Thyroid gland (tissue), 4 donors: ENCODE data around the gene NELL2. TPM values are rescaled to one million over a fixed set of nuclear protein-coding genes. Genes with fewer than 3 reads are reported as not detected.

ENCODE experiments used
- DNase-seq, 2 donors: peaks; one replicate each; pipeline ENCODE4 v3.0.0-alpha.2; 2019
- H3K27ac ChIP-seq, 3 donors: fragments of 200-600 bp; sonication (generic); 1 replicate in 2 of 3; 2 replicates in 1 of 3; pipeline ENCODE4 v1.5.1; 2016 to 2019; ENCODE audit warnings: mild to moderate bottlenecking in 1 of 3, moderate library complexity in 1 of 3
- H3K27me3 ChIP-seq: fragments of 200-600 bp; sonication (generic); one replicate; pipeline ENCODE4 v1.5.1; 2019
- H3K36me3 ChIP-seq, 2 donors: fragments of 200-600 bp; sonication (generic); one replicate each; pipeline ENCODE4 v1.5.1; 2016 to 2019
- H3K4me1 ChIP-seq, 2 donors: fragments of 200-600 bp; sonication (generic); one replicate each; pipeline ENCODE4 v1.5.1; 2017 to 2019
- H3K4me3 ChIP-seq, 3 donors: fragments of 200-600 bp; sonication (generic); replicated peaks in 1 of 3; 1 replicate in 2 of 3; 2 replicates in 1 of 3; pipeline ENCODE4 v1.5.1; 2016; ENCODE audit warnings: mild to moderate bottlenecking in 1 of 3
- H3K9me3 ChIP-seq: fragments of 200-600 bp; sonication (generic); one replicate; pipeline ENCODE4 v1.5.1; 2017
- POLR2A ChIP-seq, 2 donors: fragments of 450-650 bp; IDR thresholded peaks; one replicate each; pipeline ENCODE4 v1.6.1; 2017; ENCODE audit warnings: antibody characterized with exemption in 2 of 2, mild to moderate bottlenecking in 2 of 2, moderate library complexity in 1 of 2
- WGBS, 2 donors: methylation state at CpG; one replicate each; pipeline ENCODE4 v1.1.5; 2017; 5-methylcytosine and 5-hydroxymethylcytosine counted together
- intact Hi-C: fragments of 100-400 bp; cut with DNase I; formaldehyde crosslinking; loops from one replicate; pipeline ENCODE4 v1.15.1; 2023
- total RNA-seq, 4 donors: library from RNA; depleted of rRNA; stranded (reverse); fragments of >200 nt; gene quantifications; one replicate each; pipeline ENCODE4 v1.2.3, GENCODE V29; 2016
- TF ChIP-seq, protein P1 (sequence below), 6 experiments: fragments of 200-600 bp in 3 of 6; fragments of 450-650 bp in 3 of 6; sonication (generic) in 3 of 6; IDR thresholded peaks; one replicate each; pipeline ENCODE4 v1.5.1; 2016 to 2019; ENCODE audit warnings: antibody characterized with exemption in 6 of 6, mild to moderate bottlenecking in 2 of 6, inconsistent platforms in 1 of 6, moderate library complexity in 1 of 6

The NELL2 gene
- total RNA-seq, 4 donors from 2014 or later, result 22.2 to 32.0 (median 26.5) TPM

DNA sequence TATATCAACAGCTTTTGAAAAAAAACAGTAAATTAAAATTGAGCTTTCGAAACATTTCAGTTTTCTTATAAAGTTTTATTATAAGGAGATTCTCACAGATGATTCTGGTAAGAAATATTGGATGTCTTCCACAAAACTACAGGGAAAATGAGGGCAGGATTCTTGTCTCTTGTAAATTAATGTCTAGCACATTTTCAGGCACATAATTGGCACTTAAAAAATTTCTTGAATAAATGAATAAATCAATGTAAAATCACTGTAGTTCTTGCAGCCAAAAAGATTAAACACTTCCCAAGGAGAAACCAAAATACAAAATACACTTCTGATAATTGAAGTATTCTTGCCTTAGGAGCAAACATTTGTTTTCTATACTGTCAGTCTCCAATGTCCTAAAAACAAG lies 164.4 kb downstream of the NELL2 start:
- WGBS, 2 donors, result 84 to 94% methylated on average over 1 of the region's 1 CpG
- intact Hi-C loops, result no loop called here
- H3K4me3 ChIP-seq, result no peak overlapping the region

GRCh38 chr12:44709166-44709565 lies 166.9 kb downstream of the NELL2 start:
- 97 to 100% methylated on average over 2 of the region's 2 CpGs for WGBS, 2 donors
- H3K36me3 ChIP-seq, result no peaks in the 10 kb centered on the region
- TF ChIP-seq POLR2A (IDR thresholded peaks at IDR 0.05), result no peak
- TF ChIP-seq, protein P1, sequence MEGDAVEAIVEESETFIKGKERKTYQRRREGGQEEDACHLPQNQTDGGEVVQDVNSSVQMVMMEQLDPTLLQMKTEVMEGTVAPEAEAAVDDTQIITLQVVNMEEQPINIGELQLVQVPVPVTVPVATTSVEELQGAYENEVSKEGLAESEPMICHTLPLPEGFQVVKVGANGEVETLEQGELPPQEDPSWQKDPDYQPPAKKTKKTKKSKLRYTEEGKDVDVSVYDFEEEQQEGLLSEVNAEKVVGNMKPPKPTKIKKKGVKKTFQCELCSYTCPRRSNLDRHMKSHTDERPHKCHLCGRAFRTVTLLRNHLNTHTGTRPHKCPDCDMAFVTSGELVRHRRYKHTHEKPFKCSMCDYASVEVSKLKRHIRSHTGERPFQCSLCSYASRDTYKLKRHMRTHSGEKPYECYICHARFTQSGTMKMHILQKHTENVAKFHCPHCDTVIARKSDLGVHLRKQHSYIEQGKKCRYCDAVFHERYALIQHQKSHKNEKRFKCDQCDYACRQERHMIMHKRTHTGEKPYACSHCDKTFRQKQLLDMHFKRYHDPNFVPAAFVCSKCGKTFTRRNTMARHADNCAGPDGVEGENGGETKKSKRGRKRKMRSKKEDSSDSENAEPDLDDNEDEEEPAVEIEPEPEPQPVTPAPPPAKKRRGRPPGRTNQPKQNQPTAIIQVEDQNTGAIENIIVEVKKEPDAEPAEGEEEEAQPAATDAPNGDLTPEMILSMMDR (IDR thresholded peaks at IDR 0.05), result no peak
- intact Hi-C loops, result no loop called here
- DNase-seq, result no peak
- no peak overlapping the region for H3K27ac ChIP-seq
- no peaks in the 10 kb centered on the region for H3K4me1 ChIP-seq
- H3K27me3 ChIP-seq, result no peaks in the 10 kb centered on the region
- no peaks in the 10 kb centered on the region for H3K9me3 ChIP-seq
- H3K4me3 ChIP-seq, result no peak overlapping the region

More for the DNA sequence above, 164.4 kb downstream of the NELL2 start:
- Histone ChIP-seq H3K9me3 (no peaks in the 10 kb centered on the region), H3K27me3 (no peaks in the 10 kb centered on the region), H3K36me3 (no peaks in the 10 kb centered on the region), H3K4me1 (no peaks in the 10 kb centered on the region), H3K27ac (no peak overlapping the region)
- DNase-seq, result no peak
- TF ChIP-seq, protein P1 (IDR thresholded peaks at IDR 0.05), result no peak
- no peak for TF ChIP-seq POLR2A (IDR thresholded peaks at IDR 0.05)

DNA sequence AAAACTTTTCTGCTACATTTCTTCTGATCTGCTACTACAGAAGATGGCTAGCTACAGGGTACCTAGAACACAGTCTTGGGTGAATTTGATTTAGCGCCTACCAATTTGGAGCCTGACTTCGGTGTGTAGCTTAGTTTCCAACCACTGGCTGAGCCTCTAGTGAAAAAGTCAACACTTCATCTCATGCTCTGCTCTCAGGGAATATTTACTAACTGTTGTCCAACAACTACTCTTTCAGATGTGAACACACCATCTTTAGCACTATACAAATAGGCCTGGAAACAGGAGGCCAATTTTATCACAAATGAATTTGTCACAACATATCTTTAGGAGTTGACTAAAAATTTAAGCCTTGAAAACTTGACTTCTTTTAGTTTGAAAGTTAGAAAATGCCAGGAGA lies 167.9 kb downstream of the NELL2 start:
- intact Hi-C loops, result no loop called here

DNA sequence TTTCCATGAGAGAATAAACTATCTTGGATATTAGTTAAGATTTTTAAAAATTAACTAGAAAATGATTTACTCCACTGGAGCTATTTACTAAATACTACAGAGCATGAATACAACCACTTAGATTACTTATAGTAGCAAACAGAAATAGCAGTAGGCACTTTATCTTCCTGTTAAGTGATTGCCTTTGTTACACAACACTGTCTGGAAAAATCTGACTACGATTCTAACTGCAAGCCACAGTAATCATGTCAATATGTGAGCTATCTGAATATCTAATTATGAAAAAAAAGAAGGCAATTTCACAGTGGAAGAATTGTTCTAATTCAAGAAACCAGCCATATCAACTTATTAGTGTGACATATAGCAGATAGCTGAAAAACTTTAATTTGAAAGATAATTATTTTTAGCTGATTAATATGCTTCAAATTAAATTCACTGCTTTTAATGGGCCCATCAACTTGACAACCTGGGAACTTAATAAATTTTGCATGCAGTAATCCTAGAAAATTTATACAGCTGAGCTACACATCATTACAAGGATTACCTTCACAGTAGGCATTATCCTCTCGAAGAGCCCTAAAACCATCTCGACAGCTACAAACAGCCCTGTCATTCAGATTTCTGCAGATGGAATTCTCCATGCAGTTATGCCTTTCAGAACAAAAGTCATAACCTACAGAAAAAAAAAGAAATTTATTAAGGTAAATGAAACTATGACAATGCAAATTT lies 172.8 kb downstream of the NELL2 start:
- H3K27ac ChIP-seq, result no peak overlapping the region
- TF ChIP-seq, protein P1 (IDR thresholded peaks at IDR 0.05), result no peak
- no peak for TF ChIP-seq POLR2A (IDR thresholded peaks at IDR 0.05)
- DNase-seq, result no peak
- H3K27me3 ChIP-seq, result no peaks in the 10 kb centered on the region
- H3K4me3 ChIP-seq, result no peak overlapping the region
- no peaks in the 10 kb centered on the region for H3K9me3 ChIP-seq
- no peaks in the 10 kb centered on the region for H3K4me1 ChIP-seq
- WGBS, 2 donors, result 81 to 86% methylated on average over 3 of the region's 3 CpGs
- intact Hi-C loops, result no loop called here
- no peaks in the 10 kb centered on the region for H3K36me3 ChIP-seq

More for the DNA sequence above, 167.9 kb downstream of the NELL2 start:
- Histone ChIP-seq H3K4me1 (no peaks in the 10 kb centered on the region), H3K9me3 (no peaks in the 10 kb centered on the region), H3K4me3 (no peak overlapping the region), H3K27ac (no peak overlapping the region), H3K36me3 (no peaks in the 10 kb centered on the region), H3K27me3 (no peaks in the 10 kb centered on the region)
- no peak for TF ChIP-seq POLR2A (IDR thresholded peaks at IDR 0.05)
- TF ChIP-seq, protein P1 (IDR thresholded peaks at IDR 0.05), result no peak
- WGBS, 2 donors, result 87 to 91% methylated on average over 2 of the region's 2 CpGs
- no peak for DNase-seq

- Histone ChIP-seq H3K4me1 (no peaks in the 10 kb centered on the region), H3K27me3 (no peaks in the 10 kb centered on the region), H3K4me3 (no peak overlapping the region), H3K9me3 (no peaks in the 10 kb centered on the region), H3K36me3 (no peaks in the 10 kb centered on the region), H3K27ac (no peak overlapping the region)
- no peak for TF ChIP-seq POLR2A (IDR thresholded peaks at IDR 0.05)
- TF ChIP-seq, protein P1 (IDR thresholded peaks at IDR 0.05), result no peak
- no peak for DNase-seq
- whole genome bisulfite sequencing, 2 donors, result 68 to 70% methylated on average over 2 of the region's 2 CpGs
- intact Hi-C loops, result no loop called here
These were observed 178.6 kb downstream of the NELL2 start for GRCh38 chr12:44697511-44697910.
